PC-9 (cell line): Measurements from ENCODE around the gene NUMB. TPM values are rescaled to one million over a fixed set of nuclear protein-coding genes. Genes with fewer than 3 reads are reported as not detected.
A peak's percentile ranks its signal among the peaks of the same experiment; 100 is the strongest.

ENCODE experiments used
- BruUV-seq: library from RNA; stranded (reverse); fragments of 400-500 nt; replicated peaks from 2 replicates; lab custom pipeline; 2021; lab: Mats Ljungman, UMichigan
- CTCF ChIA-PET: fragments of 300-600 bp; sonication (Branson Sonifier 250); formaldehyde crosslinking; loops from one replicate; lab custom pipeline; 2022; ENCODE audit warnings: antibody characterized with exemption; lab: Charles Lee
- POLR2A ChIA-PET: fragments of 300-600 bp; sonication (Branson Sonifier 250); formaldehyde crosslinking; loops from one replicate; lab custom pipeline; 2022; ENCODE audit warnings: antibody characterized with exemption; ENCODE audit not compliant: unreplicated experiment; lab: Charles Lee
- DNase-seq, 2 experiments: peaks; one replicate each; pipeline versions ENCODE4 v3.0.0 to v3.0.0-alpha.2; 2015 to 2022; ENCODE audit warnings: mixed read lengths in 1 of 2
- H2AFZ ChIP-seq: fragments of 200-600 bp; sonication (generic); 2 replicates; pipeline ENCODE4 v1.8.1; 2017; ENCODE audit warnings: antibody characterized with exemption
- H3F3A ChIP-seq: fragments of 200-600 bp; sonication (generic); 2 replicates; pipeline ENCODE4 v1.8.1; 2017; ENCODE audit warnings: antibody characterized with exemption, mild to moderate bottlenecking, low read depth; ENCODE audit not compliant: insufficient read depth
- H3K27ac ChIP-seq: fragments of 200-600 bp; sonication (generic); 2 replicates; pipeline ENCODE4 v1.6.1; 2016; ENCODE audit warnings: mixed run types
- H3K27me3 ChIP-seq: fragments of 200-600 bp; sonication (generic); 2 replicates; pipeline ENCODE4 v1.6.1; 2016; ENCODE audit warnings: low read depth, mixed run types; ENCODE audit not compliant: insufficient read depth
- H3K36me3 ChIP-seq: fragments of 200-600 bp; sonication (generic); 2 replicates; pipeline ENCODE4 v1.6.1; 2016; ENCODE audit warnings: low read depth, mixed run types
- H3K4me1 ChIP-seq: fragments of 200-600 bp; sonication (generic); replicated peaks from 2 replicates; pipeline ENCODE4 v1.6.1; 2016; ENCODE audit warnings: mixed run types; ENCODE audit not compliant: insufficient read depth
- H3K4me2 ChIP-seq: fragments of 200-600 bp; sonication (generic); 2 replicates; pipeline ENCODE4 v1.6.1; 2017; ENCODE audit warnings: mixed run types
- H3K4me3 ChIP-seq: fragments of 200-600 bp; sonication (generic); 2 replicates; pipeline ENCODE4 v1.6.1; 2016; ENCODE audit warnings: mixed run types
- H3K79me2 ChIP-seq: fragments of 200-600 bp; sonication (generic); 2 replicates; pipeline ENCODE4 v1.6.1; 2017; ENCODE audit warnings: low read depth, mixed run types
- H3K9me2 ChIP-seq: fragments of 200-600 bp; sonication (generic); 2 replicates; pipeline ENCODE4 v1.8.1; 2017; ENCODE audit warnings: mild to moderate bottlenecking; ENCODE audit not compliant: insufficient read depth
- H3K9me3 ChIP-seq: fragments of 200-600 bp; sonication (generic); 2 replicates; pipeline ENCODE4 v1.8.1; 2016; ENCODE audit warnings: low read depth; ENCODE audit not compliant: insufficient read depth
- H4K20me1 ChIP-seq: fragments of 200-600 bp; sonication (generic); 2 replicates; pipeline ENCODE4 v1.8.1; 2017; ENCODE audit not compliant: insufficient read depth
- EZH2 ChIP-seq: fragments of 200-600 bp; sonication (generic); IDR thresholded peaks from 2 replicates; pipeline ENCODE4 v1.8.0; 2017; ENCODE audit warnings: antibody characterized with exemption, low read depth
- intact Hi-C: fragments of 100-400 bp; cut with micrococcal nuclease; formaldehyde crosslinking; loops from one replicate; pipeline ENCODE4 v1.10.0; 2022; ENCODE audit not compliant: unreplicated experiment
- total RNA-seq: library from RNA; stranded (reverse); gene quantifications from 2 replicates; pipeline ENCODE4 v1.2.3, GENCODE V29; 2021
- TF ChIP-seq, protein P1 (sequence below): fragments of 200-600 bp; sonication (generic); conservative IDR thresholded peaks from 2 replicates; pipeline ENCODE4 v1.6.1; 2017; ENCODE audit warnings: mixed run types, antibody characterized with exemption, mild to moderate bottlenecking, moderate library complexity

The NUMB gene
- total RNA-seq, 1 experiment from 2014 or later: 64.5 TPM

DNA sequence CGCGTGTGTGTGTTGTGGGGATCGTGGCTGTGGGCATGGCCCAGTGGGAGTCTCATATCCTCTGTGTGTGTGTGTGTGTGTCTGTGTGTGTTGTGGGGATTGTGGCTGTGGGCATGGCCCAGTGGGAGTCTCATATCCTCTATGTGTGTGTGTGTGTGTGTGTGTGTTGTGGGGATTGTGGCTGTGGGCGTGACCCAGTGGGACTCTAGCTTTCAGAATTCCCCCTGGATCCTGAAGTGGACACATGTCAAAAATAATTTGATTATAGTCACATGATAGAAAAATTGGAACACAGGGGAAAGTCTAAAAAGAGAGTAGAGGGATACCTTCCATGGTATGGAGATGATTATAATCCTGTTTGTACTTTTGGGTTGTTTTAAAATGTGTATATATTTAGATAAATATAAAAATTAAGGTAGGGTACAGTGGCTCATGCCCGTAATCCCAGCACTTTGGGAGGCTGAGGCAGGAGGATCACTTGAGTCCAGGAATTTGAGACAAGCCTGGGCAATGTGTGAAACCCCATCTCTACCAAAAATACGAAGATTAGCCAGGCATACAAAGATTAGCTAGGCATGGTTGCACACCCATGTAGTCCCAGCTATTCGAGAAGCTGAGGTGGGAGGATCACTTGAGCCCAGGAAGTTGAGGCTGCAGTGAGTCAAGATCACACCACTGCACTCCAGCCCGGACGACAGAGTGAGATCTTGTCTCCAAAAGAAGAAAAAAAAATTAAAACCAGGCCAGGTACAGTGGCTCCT, 210.1 kb downstream of the NUMB start:
- H3K27ac ChIP-seq: no peak overlapping the region
- H4K20me1 ChIP-seq: no peaks in the 10 kb centered on the region
- H3K4me2 ChIP-seq: 0 out of 2 replicates have a peak overlapping the region, but pooled peaks have one; percentile 7
- no TSS peak for BruUV-seq
- H3F3A ChIP-seq: no peaks in the 10 kb centered on the region
- 0 out of 2 replicates have a peak, but pooled peaks cover 13% of the 10 kb centered on the region for H3K27me3 ChIP-seq
- H3K4me3 ChIP-seq: no peak overlapping the region
- TF ChIP-seq, protein P1, sequence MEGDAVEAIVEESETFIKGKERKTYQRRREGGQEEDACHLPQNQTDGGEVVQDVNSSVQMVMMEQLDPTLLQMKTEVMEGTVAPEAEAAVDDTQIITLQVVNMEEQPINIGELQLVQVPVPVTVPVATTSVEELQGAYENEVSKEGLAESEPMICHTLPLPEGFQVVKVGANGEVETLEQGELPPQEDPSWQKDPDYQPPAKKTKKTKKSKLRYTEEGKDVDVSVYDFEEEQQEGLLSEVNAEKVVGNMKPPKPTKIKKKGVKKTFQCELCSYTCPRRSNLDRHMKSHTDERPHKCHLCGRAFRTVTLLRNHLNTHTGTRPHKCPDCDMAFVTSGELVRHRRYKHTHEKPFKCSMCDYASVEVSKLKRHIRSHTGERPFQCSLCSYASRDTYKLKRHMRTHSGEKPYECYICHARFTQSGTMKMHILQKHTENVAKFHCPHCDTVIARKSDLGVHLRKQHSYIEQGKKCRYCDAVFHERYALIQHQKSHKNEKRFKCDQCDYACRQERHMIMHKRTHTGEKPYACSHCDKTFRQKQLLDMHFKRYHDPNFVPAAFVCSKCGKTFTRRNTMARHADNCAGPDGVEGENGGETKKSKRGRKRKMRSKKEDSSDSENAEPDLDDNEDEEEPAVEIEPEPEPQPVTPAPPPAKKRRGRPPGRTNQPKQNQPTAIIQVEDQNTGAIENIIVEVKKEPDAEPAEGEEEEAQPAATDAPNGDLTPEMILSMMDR: no peak
- no peak for TF ChIP-seq EZH2
- no peaks in the 10 kb centered on the region for H3K36me3 ChIP-seq
- CTCF ChIA-PET: interaction anchor here (0.6 kb wide), 1 partner anchor 116 kb away, joined by 15 read pairs; no protein-coding TSS in a partner anchor
- H3K9me3 ChIP-seq: no peaks in the 10 kb centered on the region
- intact Hi-C loops: no loop called here
- DNase-seq: no peak
- no peaks in the 10 kb centered on the region for H3K9me2 ChIP-seq
- H3K79me2 ChIP-seq: no peaks in the 10 kb centered on the region
- H3K4me1 ChIP-seq: no peaks in the 10 kb centered on the region
- POLR2A ChIA-PET: no interaction called here
- peak overlapping the region; percentile 41; the same call in 1 of the 2 replicates for H2AFZ ChIP-seq

DNA sequence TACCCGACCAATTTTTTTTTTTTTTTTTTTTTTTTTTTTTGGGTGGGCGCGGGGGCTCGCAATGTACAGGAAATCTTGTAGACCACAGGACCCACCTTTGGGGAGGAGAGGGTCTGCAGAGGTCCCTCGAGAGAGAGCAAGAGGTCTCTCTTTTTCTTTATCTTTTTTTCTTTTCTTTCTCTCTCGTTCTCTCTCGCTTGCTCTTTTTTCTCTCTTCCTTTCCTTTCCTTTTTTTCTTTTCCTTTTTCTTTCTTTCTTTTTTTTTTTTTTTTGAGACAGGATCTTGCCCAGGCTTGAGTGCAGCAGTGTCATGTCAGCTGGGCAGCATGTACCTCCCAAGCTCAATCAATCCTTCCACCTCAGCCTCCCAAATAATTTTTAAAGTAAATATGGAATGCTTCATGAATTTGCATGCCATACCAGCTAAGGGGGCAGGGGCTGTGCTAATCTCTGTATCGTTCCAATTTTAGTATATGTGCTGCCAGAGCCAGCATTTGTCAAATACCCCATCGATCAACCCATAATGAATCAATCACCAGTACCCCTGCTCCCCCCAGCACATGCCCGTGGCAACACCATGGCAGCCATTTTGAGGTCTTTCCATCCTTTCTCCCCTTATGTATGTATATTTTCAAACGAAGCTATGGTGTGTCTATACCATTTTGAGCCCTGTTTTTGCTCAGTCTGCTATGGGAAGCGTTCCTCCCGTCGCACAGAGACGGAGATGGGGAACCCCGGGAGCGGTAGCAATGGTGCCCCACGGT, 211.8 kb downstream of the NUMB start:
- H3K4me3 ChIP-seq: no peak overlapping the region
- intact Hi-C loops: no loop called here

More for the DNA sequence above, 211.8 kb downstream of the NUMB start:
- DNase-seq: no peak
- Histone ChIP-seq H3K27ac (no peak overlapping the region), H3K36me3 (no peaks in the 10 kb centered on the region), H3F3A (no peaks in the 10 kb centered on the region), H2AFZ (no peak overlapping the region), H3K9me3 (no peaks in the 10 kb centered on the region), H4K20me1 (no peaks in the 10 kb centered on the region), H3K79me2 (no peaks in the 10 kb centered on the region), H3K27me3 (0 out of 2 replicates have a peak, but pooled peaks cover 13% of the 10 kb centered on the region), H3K9me2 (no peaks in the 10 kb centered on the region), H3K4me1 (no peaks in the 10 kb centered on the region), H3K4me2 (no peak overlapping the region)
- BruUV-seq: no TSS peak
- TF ChIP-seq, protein P1: no peak
- no peak for TF ChIP-seq EZH2
- ChIA-PET CTCF (no interaction called here), POLR2A (no interaction called here)
